Measurements from ENCODE around the gene MSRB3. TPM values are rescaled to one million over a fixed set of nuclear protein-coding genes. Genes with fewer than 3 reads are reported as not detected.

The MSRB3 gene
- total and polyA plus RNA-seq, 2 donors = 1.1 to 9.7 TPM

- Histone ChIP-seq H3K27ac (ENCODE audit: low read depth in 1 of 2, low read length in 1 of 2) (no peak overlapping the region), H3K4me3 (ENCODE audit: low read length in 2 of 2) (no peak overlapping the region), H3K9me3 (ENCODE audit: control insufficient read depth in 2 of 2, insufficient read depth in 1 of 2, low read length in 1 of 2) (no peaks in the 10 kb centered on the region), H3K27me3 (ENCODE audit: control insufficient read depth in 2 of 2, insufficient read depth in 1 of 2, low read length in 1 of 2) (no peaks in the 10 kb centered on the region), H3K36me3 (ENCODE audit: control insufficient read depth in 2 of 2, insufficient read depth in 2 of 2, low read length in 1 of 2) (no peaks in the 10 kb centered on the region), H3K4me1 (ENCODE audit: control insufficient read depth in 2 of 2, insufficient read depth in 2 of 2, low read length in 2 of 2) (no peaks in the 10 kb centered on the region)
- DNase-seq (ENCODE audit: low read depth in 6 of 9, low spot score in 9 of 9) = no peak
- 95% methylated on average over 3 of the region's 3 CpGs for WGBS
Observed at GRCh38 chr12:65343230-65343629, 64.7 kb downstream of the MSRB3 start.

GRCh38 chr12:65343801-65344200 is 65.3 kb downstream of the MSRB3 start:
- Histone ChIP-seq H3K27ac (ENCODE audit: low read depth in 1 of 2, low read length in 1 of 2) (no peak overlapping the region), H3K27me3 (ENCODE audit: control insufficient read depth in 2 of 2, insufficient read depth in 1 of 2, low read length in 1 of 2) (no peaks in the 10 kb centered on the region), H3K4me3 (ENCODE audit: low read length in 2 of 2) (no peak overlapping the region), H3K36me3 (ENCODE audit: control insufficient read depth in 2 of 2, insufficient read depth in 2 of 2, low read length in 1 of 2) (no peaks in the 10 kb centered on the region), H3K4me1 (ENCODE audit: control insufficient read depth in 2 of 2, insufficient read depth in 2 of 2, low read length in 2 of 2) (no peaks in the 10 kb centered on the region), H3K9me3 (ENCODE audit: control insufficient read depth in 2 of 2, insufficient read depth in 1 of 2, low read length in 1 of 2) (no peaks in the 10 kb centered on the region)
- 79% methylated on average over 1 of the region's 1 CpG for WGBS
- no peak for DNase-seq (ENCODE audit: low read depth in 6 of 9, low spot score in 9 of 9)

GRCh38 chr12:65355461-65355860 is 77.0 kb downstream of the MSRB3 start:
- Histone ChIP-seq H3K27ac (ENCODE audit: low read depth in 1 of 2, low read length in 1 of 2) (no peak overlapping the region), H3K27me3 (ENCODE audit: control insufficient read depth in 2 of 2, insufficient read depth in 1 of 2, low read length in 1 of 2) (no peaks in the 10 kb centered on the region), H3K4me3 (ENCODE audit: low read length in 2 of 2) (no peak overlapping the region), H3K4me1 (ENCODE audit: control insufficient read depth in 2 of 2, insufficient read depth in 2 of 2, low read length in 2 of 2) (no peaks in the 10 kb centered on the region), H3K9me3 (ENCODE audit: control insufficient read depth in 2 of 2, insufficient read depth in 1 of 2, low read length in 1 of 2) (no peaks in the 10 kb centered on the region), H3K36me3 (ENCODE audit: control insufficient read depth in 2 of 2, insufficient read depth in 2 of 2, low read length in 1 of 2) (no peaks in the 10 kb centered on the region)
- WGBS = 99% methylated on average over 3 of the region's 3 CpGs
- DNase-seq (ENCODE audit: low read depth in 6 of 9, low spot score in 9 of 9) = no peak

- 70% methylated on average over 4 of the region's 4 CpGs for WGBS
- no peaks in the 10 kb centered on the region for H3K4me1 ChIP-seq (ENCODE audit: control insufficient read depth in 2 of 2, insufficient read depth in 2 of 2, low read length in 2 of 2)
- H3K27me3 ChIP-seq (ENCODE audit: control insufficient read depth in 2 of 2, insufficient read depth in 1 of 2, low read length in 1 of 2) = no peaks in the 10 kb centered on the region
- no peak overlapping the region for H3K4me3 ChIP-seq (ENCODE audit: low read length in 2 of 2)
- H3K36me3 ChIP-seq (ENCODE audit: control insufficient read depth in 2 of 2, insufficient read depth in 2 of 2, low read length in 1 of 2) = no peaks in the 10 kb centered on the region
- H3K9me3 ChIP-seq (ENCODE audit: control insufficient read depth in 2 of 2, insufficient read depth in 1 of 2, low read length in 1 of 2) = no peaks in the 10 kb centered on the region
- H3K27ac ChIP-seq (ENCODE audit: low read depth in 1 of 2, low read length in 1 of 2) = no peak overlapping the region
- no peak for DNase-seq (ENCODE audit: low read depth in 6 of 9, low spot score in 9 of 9)
Observed at GRCh38 chr12:65362234-65363031, 84.0 kb downstream of the MSRB3 start.

GRCh38 chr12:65364046-65364445 is 85.6 kb downstream of the MSRB3 start:
- H3K9me3 ChIP-seq (ENCODE audit: control insufficient read depth in 2 of 2, insufficient read depth in 1 of 2, low read length in 1 of 2) = no peaks in the 10 kb centered on the region
- DNase-seq (ENCODE audit: low read depth in 6 of 9, low spot score in 9 of 9) = no peak
- no peaks in the 10 kb centered on the region for H3K4me1 ChIP-seq (ENCODE audit: control insufficient read depth in 2 of 2, insufficient read depth in 2 of 2, low read length in 2 of 2)
- H3K27ac ChIP-seq (ENCODE audit: low read depth in 1 of 2, low read length in 1 of 2) = no peak overlapping the region
- H3K4me3 ChIP-seq (ENCODE audit: low read length in 2 of 2) = no peak overlapping the region
- no peaks in the 10 kb centered on the region for H3K36me3 ChIP-seq (ENCODE audit: control insufficient read depth in 2 of 2, insufficient read depth in 2 of 2, low read length in 1 of 2)
- no peaks in the 10 kb centered on the region for H3K27me3 ChIP-seq (ENCODE audit: control insufficient read depth in 2 of 2, insufficient read depth in 1 of 2, low read length in 1 of 2)
- 95% methylated on average over 1 of the region's 1 CpG for WGBS

GRCh38 chr12:65367396-65367795 is 88.9 kb downstream of the MSRB3 start:
- Histone ChIP-seq H3K4me3 (ENCODE audit: low read length in 2 of 2) (no peak overlapping the region), H3K27ac (ENCODE audit: low read depth in 1 of 2, low read length in 1 of 2) (no peak overlapping the region), H3K9me3 (ENCODE audit: control insufficient read depth in 2 of 2, insufficient read depth in 1 of 2, low read length in 1 of 2) (no peaks in the 10 kb centered on the region), H3K4me1 (ENCODE audit: control insufficient read depth in 2 of 2, insufficient read depth in 2 of 2, low read length in 2 of 2) (no peaks in the 10 kb centered on the region), H3K27me3 (ENCODE audit: control insufficient read depth in 2 of 2, insufficient read depth in 1 of 2, low read length in 1 of 2) (no peaks in the 10 kb centered on the region), H3K36me3 (ENCODE audit: control insufficient read depth in 2 of 2, insufficient read depth in 2 of 2, low read length in 1 of 2) (no peaks in the 10 kb centered on the region)
- DNase-seq (ENCODE audit: low read depth in 6 of 9, low spot score in 9 of 9) = no peak

GRCh38 chr12:65368055-65368454 is 89.6 kb downstream of the MSRB3 start:
- Histone ChIP-seq H3K4me1 (ENCODE audit: control insufficient read depth in 2 of 2, insufficient read depth in 2 of 2, low read length in 2 of 2) (no peaks in the 10 kb centered on the region), H3K36me3 (ENCODE audit: control insufficient read depth in 2 of 2, insufficient read depth in 2 of 2, low read length in 1 of 2) (no peaks in the 10 kb centered on the region), H3K27ac (ENCODE audit: low read depth in 1 of 2, low read length in 1 of 2) (no peak overlapping the region), H3K4me3 (ENCODE audit: low read length in 2 of 2) (no peak overlapping the region), H3K9me3 (ENCODE audit: control insufficient read depth in 2 of 2, insufficient read depth in 1 of 2, low read length in 1 of 2) (no peaks in the 10 kb centered on the region), H3K27me3 (ENCODE audit: control insufficient read depth in 2 of 2, insufficient read depth in 1 of 2, low read length in 1 of 2) (no peaks in the 10 kb centered on the region)
- WGBS = 97% methylated on average over 4 of the region's 4 CpGs
- no peak for DNase-seq (ENCODE audit: low read depth in 6 of 9, low spot score in 9 of 9)

GRCh38 chr12:65372574-65372973 is 94.1 kb downstream of the MSRB3 start:
- Histone ChIP-seq H3K4me3 (ENCODE audit: low read length in 2 of 2) (no peak overlapping the region), H3K27ac (ENCODE audit: low read depth in 1 of 2, low read length in 1 of 2) (no peak overlapping the region), H3K4me1 (ENCODE audit: control insufficient read depth in 2 of 2, insufficient read depth in 2 of 2, low read length in 2 of 2) (no peaks in the 10 kb centered on the region), H3K27me3 (ENCODE audit: control insufficient read depth in 2 of 2, insufficient read depth in 1 of 2, low read length in 1 of 2) (no peaks in the 10 kb centered on the region), H3K9me3 (ENCODE audit: control insufficient read depth in 2 of 2, insufficient read depth in 1 of 2, low read length in 1 of 2) (no peaks in the 10 kb centered on the region), H3K36me3 (ENCODE audit: control insufficient read depth in 2 of 2, insufficient read depth in 2 of 2, low read length in 1 of 2) (no peaks in the 10 kb centered on the region)
- no peak for DNase-seq (ENCODE audit: low read depth in 6 of 9, low spot score in 9 of 9)

GRCh38 chr12:65384240-65384639 is 105.8 kb downstream of the MSRB3 start:
- DNase-seq (ENCODE audit: low read depth in 6 of 9, low spot score in 9 of 9) = no peak
- Histone ChIP-seq H3K36me3 (ENCODE audit: control insufficient read depth in 2 of 2, insufficient read depth in 2 of 2, low read length in 1 of 2) (no peaks in the 10 kb centered on the region), H3K4me1 (ENCODE audit: control insufficient read depth in 2 of 2, insufficient read depth in 2 of 2, low read length in 2 of 2) (no peaks in the 10 kb centered on the region), H3K27ac (ENCODE audit: low read depth in 1 of 2, low read length in 1 of 2) (no peak overlapping the region), H3K9me3 (ENCODE audit: control insufficient read depth in 2 of 2, insufficient read depth in 1 of 2, low read length in 1 of 2) (no peaks in the 10 kb centered on the region), H3K4me3 (ENCODE audit: low read length in 2 of 2) (no peak overlapping the region), H3K27me3 (ENCODE audit: control insufficient read depth in 2 of 2, insufficient read depth in 1 of 2, low read length in 1 of 2) (no peaks in the 10 kb centered on the region)
- WGBS = 81% methylated on average over 2 of the region's 2 CpGs

Data from thymus (tissue), 11 donors.